SHP77 (cell line): ENCODE measurements around the gene PTPRG.

Experiments used
- DNase-seq, 2 experiments: peaks; one replicate each; lab custom pipeline; 2025; lab: John Stamatoyannopoulos, UW

Gene PTPRG

GRCh38 chr3:61657689-61658088 lies 96.3 kb downstream of the PTPRG start:
- no peak for DNase-seq

- DNase-seq, result no peak
These were observed 101.5 kb downstream of the PTPRG start for GRCh38 chr3:61662861-61663260.

DNA sequence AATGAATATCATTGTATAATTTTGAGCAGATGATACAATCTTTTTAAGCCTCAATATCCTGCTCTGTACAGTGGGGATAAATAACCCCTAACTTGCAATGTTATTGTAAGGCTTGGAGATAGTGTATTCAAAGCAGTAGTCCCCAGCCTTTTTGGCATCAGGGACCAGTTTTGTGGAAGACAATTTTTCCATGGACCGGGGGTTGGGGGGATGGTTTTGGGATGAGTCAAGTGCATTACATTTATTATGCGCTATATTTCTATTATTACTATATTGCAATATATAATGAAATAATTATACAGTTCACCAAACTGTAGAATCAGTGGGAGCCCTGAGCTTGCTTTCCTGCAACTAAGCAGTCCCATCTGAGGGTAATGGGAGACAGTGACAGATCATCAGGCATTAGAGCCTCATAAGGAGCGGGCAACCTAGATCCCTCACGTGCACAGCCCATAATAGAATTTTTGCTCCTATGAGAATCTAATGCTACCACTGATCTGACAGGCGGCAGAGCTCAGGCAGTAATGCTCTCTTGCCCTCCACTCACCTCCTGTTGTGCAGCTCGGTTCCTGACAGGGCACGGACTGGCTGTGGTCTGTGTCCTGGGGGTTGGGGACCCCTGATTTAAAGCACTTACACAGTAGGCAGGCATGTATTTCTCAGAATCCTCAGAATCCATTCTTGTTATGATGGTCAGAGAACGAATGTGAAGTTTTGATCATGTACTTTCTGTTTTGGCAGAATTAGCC lies 102.2 kb downstream of the PTPRG start:
- DNase-seq, result no peak

DNA sequence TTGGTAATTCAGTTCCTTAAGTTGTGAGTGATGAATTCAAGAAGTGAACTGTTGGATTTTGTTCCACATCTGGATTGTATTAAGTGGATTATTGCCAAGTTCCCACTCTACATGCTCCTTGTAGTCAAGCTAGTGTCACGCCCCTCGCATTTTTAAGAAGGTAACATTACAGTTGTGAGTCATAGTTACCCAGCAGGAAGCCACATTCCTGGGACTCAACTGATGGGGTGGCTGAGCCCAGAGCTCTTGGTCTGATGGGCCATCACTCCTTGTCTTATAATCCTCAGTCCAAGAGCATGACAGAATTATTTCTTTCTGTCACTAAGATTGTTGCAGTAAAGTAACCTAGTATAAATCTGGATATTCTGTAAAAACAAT lies 102.7 kb downstream of the PTPRG start:
- no peak for DNase-seq

- no peak for DNase-seq
These were observed 103.8 kb downstream of the PTPRG start for GRCh38 chr3:61665121-61665520.

DNA sequence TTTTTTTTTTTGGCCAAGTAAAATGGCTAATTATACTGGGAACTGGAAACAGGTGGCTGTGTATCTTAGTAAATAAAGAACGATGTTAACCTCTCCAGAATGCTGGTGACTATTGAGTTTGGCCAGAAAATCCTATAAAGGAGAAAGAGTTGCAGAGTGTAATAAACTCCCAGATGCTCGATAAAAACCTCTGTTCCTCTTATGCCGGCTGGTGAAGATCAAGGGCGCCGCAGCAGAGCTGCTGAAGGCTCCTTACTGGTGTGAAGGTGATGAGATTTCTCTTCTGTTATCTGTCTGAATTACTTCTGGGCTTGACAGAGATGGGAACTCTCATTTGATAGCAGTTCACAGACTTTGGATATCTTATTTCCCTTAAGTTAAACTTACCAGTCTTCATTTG lies 104.6 kb downstream of the PTPRG start:
- no peak for DNase-seq

DNA sequence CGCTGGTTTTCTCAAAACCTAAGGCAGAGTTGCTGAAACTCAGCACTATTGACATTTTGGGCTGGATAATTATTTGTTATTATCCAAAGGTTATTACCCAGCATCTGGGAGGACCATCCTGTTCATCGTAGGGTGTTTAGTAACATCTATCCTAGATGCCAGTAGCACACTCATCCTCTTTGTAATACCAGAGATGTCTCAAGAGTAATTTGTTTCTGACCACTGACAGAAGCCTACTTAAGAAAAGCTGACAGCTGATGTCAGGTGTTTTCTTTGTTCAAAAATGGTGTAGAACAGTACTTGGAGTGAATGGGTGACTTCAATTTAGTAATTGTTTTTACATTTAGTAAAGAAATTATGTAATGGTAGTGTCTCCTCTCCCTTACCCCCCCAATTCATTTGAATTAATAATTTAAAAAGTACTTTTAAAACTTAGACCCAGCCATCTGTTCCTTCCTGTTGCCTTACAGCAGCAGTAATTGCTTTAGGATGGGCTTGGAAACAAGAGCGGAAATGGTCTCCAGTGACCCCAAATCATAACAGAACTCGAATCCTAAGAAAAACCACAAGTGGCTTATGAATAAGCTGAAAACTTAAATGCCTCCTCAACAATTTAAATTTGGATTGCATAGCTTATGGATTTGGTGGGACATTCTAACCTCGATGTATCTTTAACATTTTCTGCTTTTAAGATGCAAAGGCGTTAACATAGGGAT lies 105.4 kb downstream of the PTPRG start:
- no peak for DNase-seq

DNA sequence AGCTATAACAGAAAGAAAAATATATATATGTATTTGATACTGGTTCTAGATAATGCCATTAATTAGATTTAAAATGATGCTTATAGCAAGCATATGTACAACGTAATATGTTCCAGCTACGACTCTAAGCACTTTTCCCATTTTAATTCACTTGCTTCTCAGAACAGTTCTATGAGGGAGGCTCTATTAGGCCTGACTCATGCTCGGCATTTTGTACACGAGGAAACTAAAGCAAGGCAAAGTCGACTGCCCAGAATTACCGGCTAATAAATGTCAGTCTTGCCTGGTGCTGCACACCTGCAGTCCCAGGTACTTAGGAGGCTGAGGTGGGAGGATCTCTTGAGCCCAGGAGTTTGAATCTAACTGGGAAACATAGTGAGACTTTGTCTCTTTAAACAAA lies 106.0 kb downstream of the PTPRG start:
- no peak for DNase-seq

DNA sequence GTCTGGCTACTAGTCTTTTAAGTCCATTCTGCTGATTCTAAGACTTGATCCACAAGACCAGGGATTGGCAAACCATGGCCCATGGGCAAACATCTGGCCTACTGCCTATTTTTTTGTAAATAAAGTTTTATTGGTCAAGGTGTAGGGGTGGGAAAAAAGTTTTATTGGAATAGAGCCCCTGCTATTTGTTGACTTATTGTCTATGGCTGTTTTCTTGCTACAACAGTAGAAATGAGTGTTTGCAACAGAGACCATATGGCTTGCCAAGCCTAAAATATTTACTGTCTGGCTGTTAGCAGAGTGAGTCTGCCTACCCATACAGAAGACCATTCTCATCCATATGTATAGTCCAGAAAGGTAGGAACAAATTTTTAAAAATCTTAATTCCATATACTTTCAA lies 106.4 kb downstream of the PTPRG start:
- DNase-seq, result no peak

GRCh38 chr3:61668317-61668864 lies 107.0 kb downstream of the PTPRG start:
- DNase-seq, result no peak

GRCh38 chr3:61669203-61669602 lies 107.8 kb downstream of the PTPRG start:
- DNase-seq, result no peak

- DNase-seq, result no peak
These were observed 108.4 kb downstream of the PTPRG start for GRCh38 chr3:61669668-61670299.

- no peak for DNase-seq
These were observed 112.3 kb downstream of the PTPRG start for GRCh38 chr3:61673651-61674050.

DNA sequence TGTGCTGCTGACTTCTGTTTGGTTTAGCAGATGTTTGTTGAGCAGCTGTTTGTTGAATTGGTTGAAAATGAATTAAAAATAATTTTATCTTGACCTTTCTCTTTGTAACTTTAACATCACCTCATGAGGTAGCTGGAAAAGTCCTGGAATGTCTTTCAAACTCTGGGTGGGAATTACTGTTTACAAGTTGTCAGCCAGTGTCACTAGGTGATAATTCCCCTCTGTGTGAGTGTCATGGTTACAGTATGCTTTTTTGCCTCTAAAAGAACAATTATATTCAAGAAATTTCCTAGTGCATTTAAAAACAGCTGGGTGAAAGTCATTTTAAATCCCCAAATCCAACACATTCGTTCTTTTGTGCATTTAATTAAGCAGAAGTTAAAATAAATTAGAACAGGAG lies 113.2 kb downstream of the PTPRG start:
- DNase-seq, result no peak

DNA sequence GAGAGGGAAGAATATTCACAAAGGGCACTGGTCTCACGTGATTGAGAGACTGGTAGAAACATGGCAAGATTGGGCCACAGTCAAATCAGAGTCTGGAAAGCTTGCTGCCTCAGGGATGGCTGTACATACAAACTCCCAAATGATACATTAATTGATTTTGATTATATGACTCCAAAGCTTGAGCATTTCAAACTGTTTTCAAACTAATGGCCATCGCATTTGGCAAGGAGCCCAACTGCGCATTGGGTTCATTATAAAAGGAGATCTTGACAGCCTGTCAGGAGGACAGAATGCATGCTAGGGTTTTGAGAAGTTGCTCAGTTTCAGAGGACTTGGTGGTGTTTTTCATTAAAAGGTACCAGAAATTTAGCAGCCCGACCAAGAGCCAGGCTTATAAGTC lies 117.7 kb downstream of the PTPRG start:
- no peak for DNase-seq

- no peak for DNase-seq
These were observed 119.2 kb downstream of the PTPRG start for GRCh38 chr3:61680617-61681016.

DNA sequence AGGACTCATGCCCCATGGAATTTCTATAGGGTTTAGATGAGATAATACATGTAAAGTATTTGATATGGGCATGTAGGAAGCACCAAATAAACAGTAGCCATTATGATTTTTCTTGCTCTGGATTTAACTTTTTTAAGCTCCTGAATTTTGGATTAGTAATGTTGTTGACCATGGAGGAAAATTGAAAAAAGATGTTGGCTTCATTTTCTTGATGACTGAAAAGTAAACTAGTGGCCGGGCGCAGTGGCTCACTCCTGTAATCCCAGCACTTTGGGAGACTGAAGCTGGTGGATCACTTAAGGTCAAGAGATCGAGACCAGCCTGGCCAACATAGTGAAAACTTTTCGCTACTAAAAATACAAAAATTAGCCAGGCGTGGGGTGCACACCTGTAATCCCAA lies 120.3 kb downstream of the PTPRG start:
- DNase-seq, result no peak

DNA sequence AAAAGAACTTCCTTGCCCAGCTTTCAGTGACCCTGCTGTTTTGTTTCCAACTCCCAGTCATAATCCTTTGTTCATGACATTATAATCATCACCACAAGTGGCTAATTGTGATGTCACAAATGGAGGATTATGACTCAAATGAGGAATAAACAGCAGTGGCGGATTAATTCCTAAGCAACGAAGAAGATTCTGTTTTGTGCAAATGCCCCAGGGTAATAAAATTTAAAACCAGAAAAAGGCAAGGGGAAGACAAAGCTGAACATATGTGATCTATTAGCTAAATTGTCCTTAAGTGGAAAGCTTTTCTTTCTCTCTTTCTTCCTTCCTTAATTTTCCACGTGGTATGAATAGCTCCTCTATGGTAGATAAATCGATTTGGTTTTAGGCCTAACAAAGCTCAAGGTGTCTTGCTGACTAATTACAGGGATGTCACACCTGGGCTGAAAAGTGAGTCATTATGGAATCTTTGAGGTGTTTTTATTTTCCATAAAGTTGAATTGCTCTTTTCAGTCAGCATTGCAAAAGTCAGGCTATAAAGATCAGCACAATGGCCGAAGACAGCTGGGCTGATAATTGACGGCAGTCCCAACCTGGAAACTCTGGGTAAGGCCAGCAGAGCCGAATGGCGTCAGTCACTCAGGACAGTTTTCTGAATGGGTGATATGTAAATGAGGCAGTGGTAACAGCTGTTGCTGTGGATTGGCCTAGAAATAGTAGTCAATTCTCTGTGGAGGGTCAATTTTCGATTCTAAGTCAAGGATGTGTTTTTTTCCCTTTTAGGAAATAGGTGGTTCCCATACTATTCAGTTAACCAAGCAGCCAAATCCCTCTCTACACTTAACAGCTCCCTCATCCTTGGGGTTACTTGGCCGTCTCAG lies 121.5 kb downstream of the PTPRG start:
- no peak for DNase-seq

DNA sequence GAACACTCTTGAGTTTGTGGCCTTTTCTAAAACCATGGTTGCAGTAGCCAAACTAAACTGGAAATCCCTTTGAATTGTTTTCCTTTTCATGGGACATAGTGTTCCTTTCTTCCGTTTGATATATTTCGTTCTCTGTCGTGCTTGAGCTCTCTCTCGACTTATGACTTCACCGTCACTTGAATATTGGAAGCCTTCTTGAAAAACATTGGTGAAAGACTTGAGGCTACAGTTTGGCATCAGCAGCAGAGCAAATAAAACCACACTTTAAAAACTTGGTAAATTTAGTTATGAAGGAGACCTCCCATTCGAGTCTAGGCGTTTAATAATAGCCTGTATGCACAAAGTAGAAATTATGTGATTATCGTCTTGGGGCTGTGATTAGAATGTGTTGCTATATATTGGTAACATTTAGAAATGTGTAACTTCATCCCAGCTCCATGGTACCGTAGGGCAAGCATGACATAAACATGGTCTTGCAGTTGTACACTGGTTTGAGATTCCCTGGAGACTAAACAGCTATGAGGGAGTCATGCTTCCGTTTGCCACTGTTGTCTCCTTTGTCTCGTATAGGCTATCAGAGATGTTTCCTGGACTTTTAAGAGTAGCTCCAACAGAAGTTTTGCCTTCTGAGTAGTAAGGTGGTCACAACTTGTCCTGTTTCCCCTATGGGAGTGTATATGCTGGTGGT lies 122.3 kb downstream of the PTPRG start:
- no peak for DNase-seq

- no peak for DNase-seq
These were observed 123.0 kb downstream of the PTPRG start for GRCh38 chr3:61684386-61684785.

DNA sequence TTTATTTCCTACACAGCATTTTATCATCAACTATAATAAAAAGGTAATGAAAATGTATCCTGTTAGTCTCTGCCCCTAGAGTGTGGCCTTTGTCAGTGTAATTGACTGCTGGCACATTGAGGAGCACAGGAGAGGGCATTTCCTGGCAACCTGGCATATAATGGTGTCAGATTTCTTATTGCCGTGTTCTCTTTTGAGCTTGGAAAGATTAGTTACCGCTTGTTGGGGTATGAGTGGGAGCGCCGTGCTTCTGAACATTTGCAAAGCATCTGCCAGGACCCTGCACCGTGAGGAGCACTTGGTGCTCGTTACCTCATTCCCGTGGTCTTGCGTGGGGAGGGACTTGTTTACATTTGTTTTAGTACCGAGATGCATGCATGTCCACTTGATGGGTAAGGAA lies 124.4 kb downstream of the PTPRG start:
- DNase-seq, result no peak
